SU-DHL-6 (cell line): ENCODE data around the gene PTPRC.

Source experiments
- H2AFZ ChIP-seq: fragments of 200-600 bp; sonication (generic); 2 replicates; pipeline ENCODE4 v1.6.1; 2014; ENCODE audit warnings: low read depth, mild to moderate bottlenecking, moderate library complexity, mixed read lengths, antibody characterized with exemption, low read length; ENCODE audit not compliant: severe bottlenecking
- H3F3A ChIP-seq: fragments of 200-600 bp; shearing (Covaris generic); 2 replicates; pipeline ENCODE4 v1.6.0; 2016; ENCODE audit warnings: antibody characterized with exemption, mild to moderate bottlenecking; ENCODE audit not compliant: insufficient read depth
- H3K27ac ChIP-seq: fragments of 200-600 bp; sonication (generic); 2 replicates; pipeline ENCODE4 v1.5.1; 2016; ENCODE audit warnings: low read depth, mild to moderate bottlenecking, low read length, moderate library complexity, mixed read lengths
- H3K27me3 ChIP-seq: fragments of 200-600 bp; sonication (generic), shearing (Covaris generic); 2 replicates; pipeline ENCODE4 v1.6.0; 2014; ENCODE audit warnings: mild to moderate bottlenecking, low read length
- H3K36me3 ChIP-seq: fragments of 200-600 bp; sonication (generic); 2 replicates; pipeline ENCODE4 v1.6.1; 2014; ENCODE audit warnings: mild to moderate bottlenecking, low read length, mixed read lengths
- H3K4me2 ChIP-seq: fragments of 300-600, 200-600 bp; shearing (Covaris generic), sonication (generic); 2 replicates; pipeline ENCODE4 v1.6.0; 2014; ENCODE audit warnings: low read length, low read depth, mild to moderate bottlenecking; ENCODE audit not compliant: poor library complexity, severe bottlenecking
- H3K4me3 ChIP-seq: fragments of 200-600 bp; sonication (generic); 2 replicates; pipeline ENCODE4 v1.5.1; 2014; ENCODE audit warnings: antibody characterized with exemption, low read length, mild to moderate bottlenecking, mixed read lengths; ENCODE audit not compliant: insufficient read depth, poor library complexity, severe bottlenecking
- H3K79me2 ChIP-seq: fragments of 200-600 bp; sonication (generic); 2 replicates; pipeline ENCODE4 v1.6.1; 2014; ENCODE audit warnings: mild to moderate bottlenecking, low read length, moderate library complexity; ENCODE audit not compliant: insufficient read depth
- H3K9ac ChIP-seq: fragments of 200-600 bp; sonication (generic); 2 replicates; pipeline ENCODE4 v1.7.0; 2014; ENCODE audit warnings: mild to moderate bottlenecking, low read length
- H3K9me2 ChIP-seq: fragments of 200-600 bp; sonication (generic); replicated peaks from 2 replicates; pipeline ENCODE4 v1.6.1; 2014; ENCODE audit warnings: low read length; ENCODE audit not compliant: insufficient read depth
- H3K9me3 ChIP-seq: fragments of 200-600 bp; sonication (generic); 2 replicates; pipeline ENCODE4 v1.6.1; 2014; ENCODE audit warnings: low read length, mixed read lengths; ENCODE audit not compliant: insufficient read depth
- H4K20me1 ChIP-seq: fragments of 200-600 bp; sonication (generic); 2 replicates; pipeline ENCODE4 v1.6.1; 2014; ENCODE audit warnings: low read depth, mild to moderate bottlenecking, antibody characterized with exemption, low read length, moderate library complexity, mixed read lengths
- EZH2phosphoT487 ChIP-seq: fragments of 200-600 bp; sonication (generic), shearing (Covaris generic); conservative IDR thresholded peaks from 2 replicates; pipeline ENCODE4 v1.6.1; 2018; ENCODE audit warnings: mild to moderate bottlenecking, antibody characterized with exemption, low read length, moderate library complexity, mixed read lengths
- TF ChIP-seq, protein P1 (sequence below): fragments of 200-600 bp; sonication (generic); IDR thresholded peaks from one replicate; pipeline ENCODE4 v1.5.1; 2017; ENCODE audit warnings: antibody characterized with exemption, mild to moderate bottlenecking, low read length, moderate library complexity; ENCODE audit not compliant: insufficient read depth, poor library complexity, severe bottlenecking

PTPRC gene

DNA sequence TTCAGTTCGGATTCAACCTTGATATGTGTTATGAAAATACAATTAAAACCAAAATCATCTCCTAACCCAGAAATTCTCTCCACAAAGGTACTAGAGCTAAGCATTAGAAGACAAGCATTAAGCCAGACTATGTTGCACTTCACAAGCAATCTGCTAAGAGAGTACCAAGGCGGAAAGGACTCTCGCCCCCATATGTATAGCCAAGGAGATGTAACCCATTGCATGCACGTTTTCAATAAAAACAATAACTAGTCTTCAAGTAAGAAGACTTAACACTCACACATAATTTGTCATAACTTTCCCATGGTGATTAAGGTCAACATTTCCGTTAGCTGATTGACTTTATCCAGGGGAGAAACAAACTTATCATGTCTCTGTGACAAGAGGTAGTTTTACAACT, 27.6 kb upstream of the PTPRC start:
- H3K4me2 ChIP-seq, result no peak overlapping the region
- no peak overlapping the region for H2AFZ ChIP-seq
- no peak overlapping the region for H3K27ac ChIP-seq
- no peaks in the 10 kb centered on the region for H4K20me1 ChIP-seq
- no peaks in the 10 kb centered on the region for H3K79me2 ChIP-seq
- no peaks in the 10 kb centered on the region for H3K9me3 ChIP-seq
- no peak for TF ChIP-seq EZH2phosphoT487
- TF ChIP-seq, protein P1, sequence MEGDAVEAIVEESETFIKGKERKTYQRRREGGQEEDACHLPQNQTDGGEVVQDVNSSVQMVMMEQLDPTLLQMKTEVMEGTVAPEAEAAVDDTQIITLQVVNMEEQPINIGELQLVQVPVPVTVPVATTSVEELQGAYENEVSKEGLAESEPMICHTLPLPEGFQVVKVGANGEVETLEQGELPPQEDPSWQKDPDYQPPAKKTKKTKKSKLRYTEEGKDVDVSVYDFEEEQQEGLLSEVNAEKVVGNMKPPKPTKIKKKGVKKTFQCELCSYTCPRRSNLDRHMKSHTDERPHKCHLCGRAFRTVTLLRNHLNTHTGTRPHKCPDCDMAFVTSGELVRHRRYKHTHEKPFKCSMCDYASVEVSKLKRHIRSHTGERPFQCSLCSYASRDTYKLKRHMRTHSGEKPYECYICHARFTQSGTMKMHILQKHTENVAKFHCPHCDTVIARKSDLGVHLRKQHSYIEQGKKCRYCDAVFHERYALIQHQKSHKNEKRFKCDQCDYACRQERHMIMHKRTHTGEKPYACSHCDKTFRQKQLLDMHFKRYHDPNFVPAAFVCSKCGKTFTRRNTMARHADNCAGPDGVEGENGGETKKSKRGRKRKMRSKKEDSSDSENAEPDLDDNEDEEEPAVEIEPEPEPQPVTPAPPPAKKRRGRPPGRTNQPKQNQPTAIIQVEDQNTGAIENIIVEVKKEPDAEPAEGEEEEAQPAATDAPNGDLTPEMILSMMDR, result no peak
- H3K36me3 ChIP-seq, result no peaks in the 10 kb centered on the region
- H3K27me3 ChIP-seq, result no peaks in the 10 kb centered on the region
- H3K9ac ChIP-seq, result no peak overlapping the region
- H3F3A ChIP-seq, result peaks cover 4% of the 10 kb centered on the region; the same call in 1 of the 2 replicates
- no peaks in the 10 kb centered on the region for H3K9me2 ChIP-seq
- no peak overlapping the region for H3K4me3 ChIP-seq

DNA sequence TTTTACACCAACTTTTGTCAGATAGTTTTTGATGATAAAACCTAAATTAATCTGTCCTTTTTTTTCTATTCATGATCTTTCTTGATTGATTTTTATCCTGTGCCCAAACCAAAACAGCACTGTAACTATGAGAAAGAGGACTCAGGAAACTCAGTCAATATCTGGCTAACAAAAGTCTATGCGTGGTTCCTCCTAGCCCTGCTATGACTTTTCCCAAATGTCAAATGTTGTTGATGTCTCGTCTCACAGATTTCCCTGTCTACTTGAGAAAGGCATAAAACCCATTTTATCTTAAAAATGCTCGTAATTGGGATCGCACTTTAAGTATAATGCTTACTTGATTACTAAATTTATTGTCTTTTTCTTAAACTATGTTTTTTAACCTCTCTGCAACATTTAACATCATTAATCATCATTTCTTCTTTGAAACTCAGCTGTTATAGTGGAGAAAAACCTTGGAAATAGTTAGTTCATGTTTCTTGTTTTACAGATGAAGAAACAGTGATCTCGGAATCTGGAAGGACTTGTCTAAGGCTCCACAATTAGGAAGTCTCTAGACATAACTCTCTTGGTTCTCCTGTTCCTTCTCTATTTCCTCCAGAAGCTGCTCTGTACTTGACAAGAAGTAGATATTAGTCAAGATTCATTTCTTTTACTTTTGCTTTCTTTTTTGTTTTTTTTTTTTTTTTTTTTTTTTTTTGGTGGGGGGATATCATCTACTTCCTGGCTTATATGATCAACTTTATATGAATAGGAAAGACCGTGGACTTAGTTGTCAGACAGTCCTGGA, 26.2 kb upstream of the PTPRC start:
- Histone ChIP-seq H2AFZ (no peak overlapping the region), H3K9me2 (no peaks in the 10 kb centered on the region), H3K4me2 (no peak overlapping the region), H3K9me3 (no peaks in the 10 kb centered on the region), H3K79me2 (no peaks in the 10 kb centered on the region), H3F3A (peaks cover 4% of the 10 kb centered on the region; the same call in 1 of the 2 replicates), H3K27me3 (no peaks in the 10 kb centered on the region), H3K27ac (no peak overlapping the region), H3K36me3 (no peaks in the 10 kb centered on the region), H4K20me1 (no peaks in the 10 kb centered on the region), H3K4me3 (no peak overlapping the region), H3K9ac (no peak overlapping the region)
- TF ChIP-seq EZH2phosphoT487, result no peak
- TF ChIP-seq, protein P1, result no peak

DNA sequence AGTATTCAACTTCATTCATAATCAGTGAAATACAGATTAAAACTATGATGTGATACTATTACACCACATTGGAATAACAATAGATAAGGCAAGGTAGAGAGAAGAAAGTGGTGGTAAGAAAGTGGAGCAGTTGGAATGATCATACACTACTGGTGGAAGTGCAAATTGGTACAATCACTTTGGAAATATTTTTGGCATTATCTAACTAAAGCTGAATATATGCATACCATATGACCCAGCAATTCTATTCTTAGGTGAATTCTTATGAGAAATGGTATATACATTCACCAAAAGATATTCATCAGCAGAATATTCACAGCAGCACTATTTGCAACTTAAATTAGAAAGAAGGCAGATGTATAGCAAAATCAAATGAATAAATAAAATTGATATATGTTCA, 21.4 kb upstream of the PTPRC start:
- Histone ChIP-seq H3K9me3 (no peaks in the 10 kb centered on the region), H3K36me3 (no peaks in the 10 kb centered on the region), H3K79me2 (no peaks in the 10 kb centered on the region), H3K9me2 (no peaks in the 10 kb centered on the region), H2AFZ (no peak overlapping the region), H3K9ac (no peak overlapping the region), H3K27me3 (no peaks in the 10 kb centered on the region), H3K4me3 (no peak overlapping the region), H3F3A (peaks cover 46% of the 10 kb centered on the region), H3K4me2 (no peak overlapping the region), H3K27ac (no peak overlapping the region), H4K20me1 (no peaks in the 10 kb centered on the region)
- TF ChIP-seq, protein P1, result no peak
- TF ChIP-seq EZH2phosphoT487, result no peak
